Stimulated activated naive CD8-positive, alpha-beta T cell treated with anti-CD3 and anti-CD28 coated beads, Interleukin-15, Interleukin-2, amounts not matched to agents 100 ng/mL and 50 ng/mL, for 24 hours (primary cell): ENCODE data around the gene FANCB.

Experiments used
- H3K27ac Mint-ChIP-seq: one replicate; pipeline ENCODE4 v1.8.0; 2021; ENCODE audit warnings: mild to moderate bottlenecking, mixed read lengths
- H3K27me3 Mint-ChIP-seq: one replicate; pipeline ENCODE4 v1.8.0; 2021; ENCODE audit warnings: mixed read lengths
- H3K36me3 Mint-ChIP-seq: one replicate; pipeline ENCODE4 v1.8.0; 2021; ENCODE audit warnings: low read depth, mixed read lengths
- H3K4me1 Mint-ChIP-seq: one replicate; pipeline ENCODE4 v1.8.0; 2021; ENCODE audit warnings: low read depth, mixed read lengths
- H3K4me3 Mint-ChIP-seq: one replicate; pipeline ENCODE4 v1.8.0; 2021; ENCODE audit warnings: mild to moderate bottlenecking, mixed read lengths
- H3K9me3 Mint-ChIP-seq: one replicate; pipeline ENCODE4 v1.8.0; 2021; ENCODE audit warnings: mixed read lengths

FANCB gene

DNA sequence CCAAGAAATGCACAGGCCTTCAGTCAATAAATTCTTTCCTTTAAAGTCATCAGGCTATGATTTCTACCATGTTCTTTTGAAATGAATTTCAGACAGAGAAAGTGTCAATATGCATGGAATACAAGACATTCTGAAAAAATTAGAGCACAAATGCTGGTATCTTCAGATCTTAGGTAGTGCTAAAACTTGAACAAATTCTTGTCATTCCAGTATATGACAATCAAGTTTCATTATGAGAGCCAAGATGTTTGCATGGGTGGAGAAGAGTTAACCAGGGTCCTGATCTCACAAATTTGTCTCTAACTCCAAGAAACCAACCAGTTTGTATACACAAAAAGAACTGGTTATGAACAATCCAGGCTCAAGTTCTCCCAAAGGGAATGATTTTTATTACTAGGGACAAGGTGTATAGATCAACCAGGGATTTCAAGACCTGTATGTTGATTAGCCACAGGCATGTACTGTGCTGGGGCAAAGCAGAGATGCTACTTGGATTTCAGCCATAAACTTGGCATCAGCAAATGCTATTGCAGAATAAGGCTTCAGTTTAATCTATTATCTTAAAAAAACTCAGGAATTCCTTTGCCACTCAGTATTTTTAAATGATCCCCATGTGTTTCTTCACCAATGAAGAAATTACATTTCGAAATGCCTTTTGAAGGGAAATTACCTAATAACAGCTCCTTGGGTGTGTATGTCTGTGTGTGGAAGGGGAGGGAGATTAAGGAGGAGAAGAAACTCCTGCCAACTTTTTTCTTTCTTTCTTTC, 69.7 kb downstream of the FANCB start:
- no peaks in the 10 kb centered on the region for H3K9me3 Mint-ChIP-seq
- H3K27me3 Mint-ChIP-seq, result no peaks in the 10 kb centered on the region
- H3K36me3 Mint-ChIP-seq, result no peaks in the 10 kb centered on the region
- H3K4me1 Mint-ChIP-seq, result peaks cover 5% of the 10 kb centered on the region
- H3K27ac Mint-ChIP-seq, result no peak overlapping the region
- no peak overlapping the region for H3K4me3 Mint-ChIP-seq

DNA sequence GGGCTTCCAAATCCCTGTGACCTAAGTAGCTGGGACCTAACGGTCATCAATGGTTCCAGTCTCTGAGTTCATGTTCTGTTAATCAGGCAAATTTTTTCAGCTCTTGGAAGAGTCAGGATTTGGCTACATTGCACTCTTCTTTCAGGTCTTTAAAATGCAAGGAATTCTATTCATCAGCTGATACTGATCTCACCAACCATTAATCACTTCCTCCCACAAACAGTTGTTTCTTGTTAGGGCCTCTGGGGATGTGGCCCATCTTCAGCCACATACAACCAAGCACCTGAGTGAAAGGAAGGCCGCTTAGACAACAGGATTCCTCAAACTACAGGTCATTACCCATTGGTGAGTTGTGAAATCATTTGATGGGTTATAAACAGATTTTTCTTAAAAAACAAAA, 71.7 kb downstream of the FANCB start:
- Mint-ChIP-seq H3K4me3 (no peak overlapping the region), H3K4me1 (peaks cover 5% of the 10 kb centered on the region), H3K9me3 (no peaks in the 10 kb centered on the region), H3K27me3 (no peaks in the 10 kb centered on the region), H3K27ac (no peak overlapping the region), H3K36me3 (no peaks in the 10 kb centered on the region)

- Mint-ChIP-seq H3K27ac (no peak overlapping the region), H3K4me3 (no peak overlapping the region), H3K4me1 (peaks cover 5% of the 10 kb centered on the region), H3K9me3 (no peaks in the 10 kb centered on the region), H3K36me3 (no peaks in the 10 kb centered on the region), H3K27me3 (no peaks in the 10 kb centered on the region)
Observed at GRCh38 chrX:14798805-14799397, 74.0 kb downstream of the FANCB start.
